GM12864 (cell line): ENCODE data around the gene LTB4R.

Source experiments
- DNase-seq: peaks from one replicate; pipeline ENCODE4 v3.0.0-alpha.2; 2011; ENCODE audit warnings: low read depth
- H3K4me3 ChIP-seq: 2 replicates; pipeline ENCODE4 v1.5.1; 2011; ENCODE audit warnings: mild to moderate bottlenecking, low read depth, low read length, control low read depth
- CTCF ChIP-seq: IDR thresholded peaks from 2 replicates; pipeline ENCODE4 v1.5.1; 2011; ENCODE audit warnings: low read depth, mild to moderate bottlenecking, moderate library complexity, low read length, control low read depth, inconsistent platforms; ENCODE audit errors: missing control alignments

The LTB4R gene

GRCh38 chr14:24277606-24278321, 33.5 kb upstream of the LTB4R start:
- no peak for TF ChIP-seq CTCF
- DNase-seq: no peak

GRCh38 chr14:24278424-24278823, 32.9 kb upstream of the LTB4R start:
- no peak for TF ChIP-seq CTCF
- H3K4me3 ChIP-seq: no peak overlapping the region
- DNase-seq: no peak

More at GRCh38 chr14:24277606-24278321, 33.5 kb upstream of the LTB4R start:
- no peak overlapping the region for H3K4me3 ChIP-seq

- TF ChIP-seq CTCF: peak; percentile 55
- DNase-seq: no peak
- H3K4me3 ChIP-seq: no peak overlapping the region
Measured at GRCh38 chr14:24279301-24280186, 31.8 kb upstream of the LTB4R start.

- H3K4me3 ChIP-seq: no peak overlapping the region
- DNase-seq: no peak
- TF ChIP-seq CTCF: no peak
Measured at GRCh38 chr14:24280797-24281460, 30.4 kb upstream of the LTB4R start.

GRCh38 chr14:24281636-24282035, 29.7 kb upstream of the LTB4R start:
- DNase-seq: no peak
- no peak overlapping the region for H3K4me3 ChIP-seq
- no peak for TF ChIP-seq CTCF

GRCh38 chr14:24282736-24283135, 28.6 kb upstream of the LTB4R start:
- no peak for DNase-seq
- H3K4me3 ChIP-seq: no peak overlapping the region
- no peak for TF ChIP-seq CTCF
